Osteocyte (in vitro differentiated cells): ENCODE data around the gene SUPT5H. TPM values are rescaled to one million over a fixed set of nuclear protein-coding genes. Genes with fewer than 3 reads are reported as not detected.

Source experiments
- DNase-seq: peaks from one replicate; pipeline ENCODE4 v3.0.0; 2021; ENCODE audit warnings: mixed read lengths; ENCODE audit not compliant: unreplicated experiment; ENCODE audit errors: extremely low spot score
- H3K27ac Mint-ChIP-seq: one replicate; pipeline ENCODE4 v1.8.0; 2021; ENCODE audit warnings: mild to moderate bottlenecking, mixed read lengths; ENCODE audit not compliant: unreplicated experiment
- H3K27me3 Mint-ChIP-seq: one replicate; pipeline ENCODE4 v1.8.0; 2021; ENCODE audit warnings: mixed read lengths; ENCODE audit not compliant: unreplicated experiment
- H3K36me3 Mint-ChIP-seq: one replicate; pipeline ENCODE4 v1.8.0; 2021; ENCODE audit warnings: mixed read lengths; ENCODE audit not compliant: unreplicated experiment
- H3K4me1 Mint-ChIP-seq: one replicate; pipeline ENCODE4 v1.8.0; 2021; ENCODE audit warnings: mixed read lengths; ENCODE audit not compliant: unreplicated experiment
- H3K4me3 Mint-ChIP-seq: one replicate; pipeline ENCODE4 v1.8.0; 2021; ENCODE audit warnings: mild to moderate bottlenecking, moderate library complexity, mixed read lengths; ENCODE audit not compliant: unreplicated experiment
- H3K9me3 Mint-ChIP-seq: one replicate; pipeline ENCODE4 v1.8.0; 2021; ENCODE audit warnings: mixed read lengths; ENCODE audit not compliant: unreplicated experiment
- total RNA-seq: library from RNA; stranded (reverse); gene quantifications from 2 replicates; pipeline ENCODE4 v1.2.1, GENCODE V29; 2021
- TF ChIP-seq, protein P1 (sequence below): fragments of 200-600 bp; sonication (generic); IDR thresholded peaks from 2 replicates; pipeline ENCODE4 v1.5.0; 2021; ENCODE audit warnings: antibody characterized with exemption, mild to moderate bottlenecking, moderate library complexity

SUPT5H gene
- total RNA-seq, 1 donor from 2014 or later, result 130 TPM

DNA sequence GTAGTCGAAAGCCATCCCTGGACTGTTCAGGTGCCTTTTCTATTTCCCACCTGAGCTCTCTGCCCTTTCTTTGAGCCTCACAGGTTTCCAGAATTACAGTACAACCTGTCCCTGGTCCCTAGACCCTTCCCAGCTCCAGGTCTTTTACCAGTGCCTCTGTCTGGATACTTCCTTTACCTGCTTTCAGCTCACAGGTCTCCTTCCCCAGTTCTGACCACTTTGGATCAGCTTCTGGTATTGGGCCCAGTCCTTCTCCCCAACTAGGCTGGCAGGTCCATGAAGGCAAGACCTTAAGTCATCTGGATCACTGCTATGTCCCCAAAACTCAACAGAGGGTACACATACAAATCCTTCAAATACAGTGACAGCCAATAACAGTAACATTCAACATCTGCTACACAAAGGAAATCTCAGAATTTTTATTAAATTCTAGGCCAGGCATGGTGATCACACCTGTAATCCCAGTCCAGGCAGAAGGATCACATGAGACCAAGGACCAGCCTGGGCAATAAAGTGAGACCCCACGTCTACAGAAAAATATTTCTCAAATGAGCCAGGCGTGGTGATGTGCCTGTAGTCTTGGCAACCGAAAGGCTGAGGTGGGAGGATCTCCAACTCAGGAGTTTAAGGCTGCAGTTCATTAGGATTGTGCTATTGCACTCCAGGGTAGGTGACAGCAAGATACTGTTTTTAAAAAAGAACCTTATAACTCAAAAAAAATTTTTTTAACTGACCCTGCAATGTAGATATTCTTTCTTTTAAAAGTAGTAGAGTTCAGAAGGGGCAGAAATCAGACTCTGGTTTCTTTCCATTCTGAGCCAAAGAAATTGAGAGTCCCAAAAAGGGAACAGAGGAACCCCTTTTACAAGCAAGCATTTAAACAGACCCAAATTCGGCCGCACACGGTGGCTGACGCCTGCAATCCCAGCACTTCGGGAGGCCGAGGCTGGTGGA, 11.0 kb upstream of the SUPT5H start:
- peak overlapping the region; percentile 98 for H3K27ac Mint-ChIP-seq

DNA sequence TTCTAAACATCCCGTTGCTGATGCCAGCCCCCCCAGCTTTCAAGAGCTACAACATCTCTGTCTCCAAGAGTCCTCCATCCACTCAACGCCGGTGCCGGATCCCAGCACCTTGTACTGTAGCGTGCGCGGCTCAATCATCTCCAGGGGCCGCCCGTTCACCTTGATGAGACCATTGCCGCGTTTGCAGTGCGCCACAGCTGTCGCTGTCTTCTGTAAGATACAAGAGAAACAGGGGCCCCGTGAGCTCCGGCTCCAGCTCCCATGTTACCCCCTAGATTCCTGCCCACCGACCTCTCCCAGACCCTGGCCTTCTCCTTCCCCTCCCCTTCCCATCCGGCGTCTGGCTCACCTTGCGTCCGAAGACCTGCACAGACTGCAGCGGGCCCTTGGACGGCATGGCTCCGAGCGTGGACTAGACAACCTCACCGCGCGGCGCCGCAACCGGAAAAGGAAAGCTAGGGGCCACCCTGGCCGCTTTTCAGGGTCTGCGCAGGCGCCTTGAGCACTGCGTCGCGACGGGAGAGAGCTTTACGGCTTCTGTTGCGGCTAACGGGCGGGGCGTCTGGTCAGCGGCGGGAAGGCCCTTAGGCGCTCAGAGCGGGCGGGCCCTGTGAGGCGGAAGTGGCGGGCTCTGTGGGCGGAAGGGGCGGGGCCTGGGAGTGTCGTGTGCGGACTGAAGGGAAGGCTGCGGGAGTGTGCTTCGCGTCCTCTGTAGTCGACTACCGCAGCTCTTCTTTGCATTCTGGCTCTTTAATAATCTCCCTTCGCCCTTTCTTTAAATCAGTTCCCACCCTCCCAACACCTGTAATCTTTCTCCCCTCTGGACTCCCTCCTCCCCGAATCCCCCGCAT, 9.7 kb upstream of the SUPT5H start, which contains the start of gene RPS16:
Gene RPS16 (minus strand): TSS at position 451 of the 851 bp plus-strand sequence. CDS start 54 bp downstream, at position 397.
- TF ChIP-seq, protein P1, sequence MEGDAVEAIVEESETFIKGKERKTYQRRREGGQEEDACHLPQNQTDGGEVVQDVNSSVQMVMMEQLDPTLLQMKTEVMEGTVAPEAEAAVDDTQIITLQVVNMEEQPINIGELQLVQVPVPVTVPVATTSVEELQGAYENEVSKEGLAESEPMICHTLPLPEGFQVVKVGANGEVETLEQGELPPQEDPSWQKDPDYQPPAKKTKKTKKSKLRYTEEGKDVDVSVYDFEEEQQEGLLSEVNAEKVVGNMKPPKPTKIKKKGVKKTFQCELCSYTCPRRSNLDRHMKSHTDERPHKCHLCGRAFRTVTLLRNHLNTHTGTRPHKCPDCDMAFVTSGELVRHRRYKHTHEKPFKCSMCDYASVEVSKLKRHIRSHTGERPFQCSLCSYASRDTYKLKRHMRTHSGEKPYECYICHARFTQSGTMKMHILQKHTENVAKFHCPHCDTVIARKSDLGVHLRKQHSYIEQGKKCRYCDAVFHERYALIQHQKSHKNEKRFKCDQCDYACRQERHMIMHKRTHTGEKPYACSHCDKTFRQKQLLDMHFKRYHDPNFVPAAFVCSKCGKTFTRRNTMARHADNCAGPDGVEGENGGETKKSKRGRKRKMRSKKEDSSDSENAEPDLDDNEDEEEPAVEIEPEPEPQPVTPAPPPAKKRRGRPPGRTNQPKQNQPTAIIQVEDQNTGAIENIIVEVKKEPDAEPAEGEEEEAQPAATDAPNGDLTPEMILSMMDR, result no peak

More for the DNA sequence above, 11.0 kb upstream of the SUPT5H start:
- Mint-ChIP-seq H3K36me3 (peaks cover 24% of the 10 kb centered on the region), H3K4me3 (peak overlapping the region; percentile 100), H3K27me3 (no peaks in the 10 kb centered on the region), H3K4me1 (peaks cover 47% of the 10 kb centered on the region), H3K9me3 (no peaks in the 10 kb centered on the region)
- no peak for DNase-seq
- TF ChIP-seq, protein P1, result no peak

DNA sequence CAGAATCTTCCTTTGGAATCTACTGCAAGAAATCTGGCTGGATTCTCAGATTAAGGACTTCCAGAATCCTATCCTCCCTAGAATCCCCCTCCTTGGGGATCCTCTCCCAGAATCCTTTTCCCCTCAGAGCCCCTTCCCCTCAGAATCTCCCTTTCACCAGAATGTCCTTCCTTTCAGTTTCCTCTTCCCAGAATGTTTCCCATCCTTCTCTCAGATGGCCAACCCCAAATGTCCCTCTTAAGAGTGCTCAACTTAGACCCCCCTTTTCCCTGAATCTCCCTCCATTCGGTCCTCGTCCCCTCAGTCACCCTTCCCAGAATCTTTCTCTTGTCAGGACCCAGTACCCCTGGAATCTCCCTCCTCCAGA, 9.0 kb upstream of the SUPT5H start:
- Mint-ChIP-seq H3K9me3 (no peaks in the 10 kb centered on the region), H3K27ac (peak overlapping the region; percentile 98), H3K4me1 (peaks cover 40% of the 10 kb centered on the region), H3K27me3 (no peaks in the 10 kb centered on the region), H3K36me3 (peaks cover 24% of the 10 kb centered on the region), H3K4me3 (peak overlapping the region; percentile 100)
- no peak for DNase-seq
- TF ChIP-seq, protein P1, result no peak

More for the DNA sequence above, 9.7 kb upstream of the SUPT5H start, which contains the start of gene RPS16:
- DNase-seq, result peak; percentile 99
- Mint-ChIP-seq H3K27me3 (no peaks in the 10 kb centered on the region), H3K4me3 (peak within 1 kb of the TSS; percentile 100), H3K36me3 (peaks cover 24% of the 10 kb centered on the region), H3K9me3 (no peaks in the 10 kb centered on the region), H3K4me1 (peaks cover 43% of the 10 kb centered on the region), H3K27ac (peak within 1 kb of the TSS; percentile 98)

DNA sequence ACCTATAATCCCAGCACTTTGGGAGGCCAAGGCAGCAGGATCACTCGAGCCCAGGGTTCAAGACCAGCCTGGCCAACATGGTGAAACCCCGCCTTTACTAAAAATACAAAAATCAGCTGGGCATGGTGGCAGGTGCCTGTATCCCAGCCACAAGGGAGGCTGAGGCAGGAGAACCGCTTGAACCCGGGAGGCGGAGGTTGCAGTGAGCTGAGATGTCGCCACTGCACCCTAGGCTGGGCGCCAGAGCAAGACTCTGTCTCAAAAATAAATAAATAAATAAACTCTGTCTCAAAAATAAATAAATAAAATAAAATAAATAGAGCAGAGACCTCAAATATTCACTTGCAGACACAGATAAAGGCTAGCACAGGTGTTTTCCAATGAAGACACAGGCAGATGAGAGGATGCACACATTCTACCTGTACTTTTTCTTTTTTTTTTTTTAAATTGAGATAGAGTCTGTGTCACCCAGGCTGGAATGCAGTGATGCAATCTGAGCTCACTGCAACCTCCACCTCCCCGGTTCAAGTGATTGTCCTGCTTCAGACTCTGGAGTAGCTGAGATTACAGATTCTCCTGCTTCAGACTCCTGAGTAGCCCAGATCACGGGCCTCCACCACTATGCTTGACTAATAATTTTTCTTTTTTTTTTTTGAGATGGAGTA, 7.0 kb upstream of the SUPT5H start:
- TF ChIP-seq, protein P1, result no peak
- DNase-seq, result no peak

More for the DNA sequence above, 7.0 kb upstream of the SUPT5H start:
- peaks cover 15% of the 10 kb centered on the region for H3K36me3 Mint-ChIP-seq
- no peaks in the 10 kb centered on the region for H3K9me3 Mint-ChIP-seq
- no peak overlapping the region for H3K4me3 Mint-ChIP-seq
- peaks cover 38% of the 10 kb centered on the region for H3K4me1 Mint-ChIP-seq
- H3K27me3 Mint-ChIP-seq, result no peaks in the 10 kb centered on the region
- H3K27ac Mint-ChIP-seq, result no peak overlapping the region
